HG03439 (cell line): ENCODE data around the gene RNF5.
"Not testable (repeated sequence)": the region's sequence is repeated elsewhere in the genome, so short reads cannot be mapped to it uniquely, and the experiment has no call there.

ENCODE experiments used
- ATAC-seq: cut with Tn5 transposase; IDR thresholded peaks from one replicate; pipeline ENCODE4 v1.9.1; 2021; ENCODE audit warnings: mild to moderate bottlenecking, moderate library complexity; ENCODE audit not compliant: unreplicated experiment

The RNF5 gene

DNA sequence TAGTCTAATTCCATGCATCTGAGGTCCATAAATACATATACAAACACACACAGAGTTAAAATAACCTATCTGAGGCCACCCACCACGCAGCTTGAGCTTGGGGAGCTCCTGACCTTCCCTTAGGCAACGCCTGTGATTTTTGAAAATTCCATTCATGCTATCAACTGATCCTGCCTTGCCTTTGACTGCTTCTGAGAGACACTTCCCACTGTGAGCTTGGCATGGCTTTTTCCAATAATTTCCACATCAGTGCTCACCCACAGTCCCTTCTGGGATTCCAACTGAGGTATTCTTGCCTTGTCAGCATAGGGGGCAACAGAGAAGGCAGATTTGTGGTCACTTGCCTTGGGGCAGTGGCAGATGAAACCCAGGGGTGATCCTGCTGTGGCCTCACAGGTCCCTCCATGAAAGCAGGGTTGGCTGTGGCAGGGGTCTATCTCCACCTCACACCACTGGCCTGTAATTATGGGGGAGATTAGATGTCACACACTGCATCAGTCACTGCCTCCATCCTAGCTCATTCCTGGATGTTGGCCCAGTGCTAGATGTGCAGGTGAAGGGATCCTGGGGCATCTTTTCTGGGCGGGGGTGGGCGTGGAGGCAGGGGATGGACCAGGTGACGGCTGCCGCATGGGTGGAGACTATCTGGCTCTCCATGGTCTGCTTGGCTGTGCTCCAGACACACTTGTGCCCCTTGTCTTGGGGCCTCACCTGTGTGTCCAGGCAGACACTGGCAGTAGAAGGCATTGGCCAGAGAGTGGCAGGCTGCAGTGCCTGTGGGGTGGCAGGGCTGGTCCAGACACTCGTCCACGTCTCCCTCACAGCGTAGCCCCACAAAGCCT, 25.4 kb downstream of the RNF5 start:
- ATAC-seq: no peak

DNA sequence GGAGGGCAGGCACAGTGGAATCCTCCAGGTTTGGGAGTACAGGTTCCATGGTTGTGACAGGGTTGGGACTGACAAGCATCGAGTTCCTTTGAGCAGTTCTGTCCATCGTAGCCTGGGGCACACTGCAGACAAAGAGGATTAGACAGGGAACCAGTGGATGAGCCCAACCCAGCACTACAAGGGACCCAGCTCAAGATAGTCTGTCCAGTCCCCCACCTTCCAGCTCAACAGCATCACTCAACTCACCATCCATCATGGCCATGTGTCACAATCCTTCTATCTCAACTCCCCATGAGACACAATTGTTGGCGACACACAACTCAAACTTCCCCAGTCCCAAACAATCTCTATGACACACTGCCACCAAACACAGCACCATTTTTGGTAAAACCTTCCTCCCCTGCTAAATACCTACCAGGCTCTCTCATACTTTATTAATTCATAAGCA, 26.1 kb downstream of the RNF5 start:
- no peak for ATAC-seq

DNA sequence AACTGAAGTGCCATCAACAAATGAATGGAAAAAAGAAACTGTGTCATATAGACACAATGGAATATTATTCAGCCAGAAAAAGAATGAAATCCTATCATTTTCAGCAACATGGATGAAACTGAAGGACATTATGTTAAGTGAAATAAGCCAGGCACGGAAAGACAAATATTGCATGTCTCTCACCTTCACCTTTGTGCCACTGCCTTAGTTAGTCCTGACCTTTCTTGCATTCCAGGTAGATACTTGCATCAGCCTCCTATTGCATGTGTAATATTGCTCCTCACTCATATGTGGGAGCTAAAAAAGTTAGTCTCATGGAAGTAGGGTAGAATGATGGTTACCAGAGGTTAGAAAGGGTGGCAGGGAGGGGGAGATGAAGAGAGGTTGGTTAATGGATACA, 30.8 kb downstream of the RNF5 start:
- ATAC-seq: no peak

DNA sequence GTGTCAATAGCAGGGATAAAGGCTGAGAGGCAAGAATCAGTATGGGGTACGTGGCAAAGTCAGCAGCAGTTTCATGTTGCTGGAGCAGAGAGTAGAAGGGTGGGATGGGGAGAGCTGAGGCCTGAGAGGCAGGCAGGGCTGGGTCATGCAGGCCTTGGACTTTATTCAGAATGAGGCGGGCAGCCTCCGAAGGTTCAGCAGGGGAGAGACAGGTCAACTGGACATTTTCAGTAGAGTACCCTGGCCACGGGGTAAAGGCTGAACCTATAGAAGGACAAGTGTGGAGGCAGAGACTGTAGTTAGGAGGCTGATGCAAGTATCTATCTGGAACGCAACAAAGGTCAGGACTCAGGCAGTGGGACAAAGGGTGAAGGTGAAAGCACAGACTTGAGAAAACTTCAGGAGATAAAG, 32.0 kb downstream of the RNF5 start:
- no peak for ATAC-seq

DNA sequence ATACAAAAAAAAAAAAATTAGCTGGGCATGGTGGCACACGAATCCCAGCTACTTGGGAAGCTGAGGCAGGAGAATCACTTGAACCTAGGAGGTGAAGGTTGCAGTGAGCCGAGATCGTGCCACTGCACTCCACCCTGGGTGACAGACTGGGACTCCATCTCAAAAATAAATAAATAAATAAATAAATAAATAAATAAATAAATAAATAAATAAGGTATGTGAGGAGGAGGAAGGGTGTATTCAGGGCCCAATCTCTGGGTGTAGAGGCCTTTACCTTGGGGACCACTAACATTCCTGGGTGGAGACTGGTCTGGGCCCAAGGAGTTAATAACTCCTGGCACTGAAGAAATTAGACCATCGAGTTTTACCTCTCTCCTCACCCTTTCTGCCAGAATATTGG, 33.2 kb downstream of the RNF5 start:
- ATAC-seq: not testable (repeated sequence)

DNA sequence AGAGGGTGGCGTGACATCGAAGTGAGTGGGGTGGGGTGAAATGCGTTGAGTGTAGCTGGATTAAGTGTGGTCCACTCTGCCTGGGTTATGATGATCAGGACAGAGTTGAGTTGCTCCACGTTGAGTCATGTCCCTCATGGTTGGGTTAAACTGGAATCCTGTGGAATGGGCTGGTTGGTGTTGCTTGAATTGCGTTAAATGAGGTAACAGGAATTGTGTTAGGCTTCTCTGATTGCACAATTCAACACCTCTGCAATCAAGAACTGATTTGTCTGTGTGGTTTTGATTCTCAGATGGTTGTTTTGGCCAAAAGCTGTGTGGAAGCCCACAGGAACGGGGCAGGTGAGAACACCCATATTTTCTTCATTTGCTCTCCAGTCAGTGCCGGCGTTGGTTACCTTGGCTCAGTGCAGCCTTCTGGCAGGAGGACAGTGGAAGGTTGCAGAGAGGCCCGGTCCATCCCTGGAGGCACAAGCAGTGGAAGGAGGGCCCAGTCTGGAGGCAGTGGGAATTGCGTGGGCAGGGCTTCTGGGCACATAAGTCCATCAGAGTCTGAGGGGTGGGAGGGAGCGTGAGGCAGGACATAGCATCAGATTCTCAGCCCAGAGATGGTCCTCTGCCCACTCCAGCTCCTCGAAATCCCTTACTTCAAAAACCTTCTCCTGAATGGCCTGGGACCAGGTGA, 34.0 kb downstream of the RNF5 start:
- ATAC-seq: no peak

DNA sequence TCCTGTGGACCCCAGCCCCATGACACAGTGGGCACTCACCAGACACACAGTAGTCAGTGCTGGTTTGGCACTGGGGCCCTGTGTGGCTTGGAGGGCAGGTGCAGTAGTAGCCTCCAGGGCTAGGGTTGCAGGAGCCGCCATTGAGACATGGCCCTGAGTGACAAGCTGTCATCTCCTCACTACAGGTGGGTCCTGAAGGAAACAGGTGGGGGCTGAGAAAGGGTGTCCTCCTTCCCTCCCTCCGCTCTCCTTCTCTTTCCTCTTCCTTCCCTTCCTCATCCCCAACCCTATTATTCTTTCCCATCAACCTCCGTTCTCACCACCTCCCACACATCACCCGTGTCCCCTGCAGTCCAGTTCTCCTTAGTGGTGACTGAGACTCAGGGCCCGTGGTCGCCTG, 35.4 kb downstream of the RNF5 start:
- ATAC-seq: no peak

DNA sequence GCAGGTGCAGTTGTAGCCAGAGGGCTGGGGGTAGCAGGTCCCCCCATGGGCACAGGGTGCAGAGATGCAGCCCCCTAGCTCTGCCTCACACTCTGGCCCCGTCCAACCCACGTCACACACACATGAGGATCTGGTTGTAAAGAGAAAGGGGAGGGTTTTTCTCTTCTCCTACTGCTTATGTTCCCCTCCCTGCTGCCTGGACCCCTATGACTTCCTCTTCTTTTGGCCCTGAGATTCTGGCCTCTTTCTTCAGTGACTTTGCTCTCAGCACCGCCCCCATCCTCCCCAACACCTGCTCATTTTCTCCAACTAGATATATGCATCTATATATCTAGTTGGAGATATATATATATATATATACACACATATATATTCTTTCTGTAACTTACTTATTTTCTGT, 35.9 kb downstream of the RNF5 start:
- ATAC-seq: no peak

DNA sequence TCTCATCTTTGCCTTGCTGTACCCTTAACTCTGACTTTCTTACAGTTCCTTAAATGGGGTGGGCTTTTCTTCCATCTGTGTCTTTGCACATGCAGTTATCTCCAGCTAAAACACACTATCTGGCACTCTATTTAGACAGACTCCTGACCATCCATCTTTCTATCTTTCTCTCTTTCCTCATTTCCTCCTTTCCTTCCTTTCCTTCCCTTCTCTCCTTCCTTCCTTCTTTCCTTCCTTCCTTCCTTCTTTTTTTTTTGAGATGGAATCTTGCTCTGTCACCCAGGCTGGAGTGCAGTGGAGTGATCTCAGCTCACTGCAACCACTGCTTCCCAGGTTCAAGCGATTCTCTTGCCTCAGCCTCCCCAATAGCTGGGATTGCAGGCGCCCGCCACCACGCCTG, 37.4 kb downstream of the RNF5 start:
- no peak for ATAC-seq

DNA sequence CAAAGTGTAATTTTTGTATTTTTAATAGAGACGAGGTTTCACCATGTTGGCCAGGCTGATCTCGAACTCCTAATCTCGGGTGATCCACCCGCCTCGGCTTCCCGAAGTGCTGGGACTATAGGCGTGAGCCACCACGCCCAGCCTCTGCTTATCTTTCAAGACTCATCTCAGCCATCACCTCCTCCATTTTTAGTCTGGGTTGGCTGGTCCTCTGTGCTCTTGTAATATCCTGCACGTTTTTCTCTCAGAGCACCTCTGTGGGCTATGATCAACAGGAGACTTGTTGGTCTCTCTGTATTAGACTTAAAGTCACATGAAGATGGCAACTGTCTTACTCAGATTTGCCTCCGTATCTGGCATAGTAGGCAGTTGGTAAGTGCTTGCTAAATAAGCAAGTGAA, 38.1 kb downstream of the RNF5 start:
- ATAC-seq: no peak

DNA sequence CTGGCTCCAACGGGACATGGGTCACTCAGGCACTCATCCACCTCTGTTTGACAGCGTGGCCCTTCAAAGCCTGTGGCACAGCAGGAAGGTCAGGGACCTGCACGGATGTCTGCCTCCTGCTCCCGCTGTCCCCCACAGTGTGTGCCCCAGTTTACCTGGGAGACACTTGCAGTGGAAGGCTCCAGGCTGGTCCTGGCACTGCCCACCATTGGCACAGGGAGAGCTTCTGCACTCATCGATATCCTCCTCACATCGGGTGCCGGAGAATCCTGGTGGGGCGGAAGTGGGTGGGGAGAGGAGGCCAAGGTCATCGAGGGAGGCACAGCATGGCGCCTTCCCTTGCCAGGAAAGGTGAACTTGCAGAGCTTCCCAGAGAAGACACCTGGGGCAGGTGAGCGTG, 38.8 kb downstream of the RNF5 start:
- no peak for ATAC-seq

DNA sequence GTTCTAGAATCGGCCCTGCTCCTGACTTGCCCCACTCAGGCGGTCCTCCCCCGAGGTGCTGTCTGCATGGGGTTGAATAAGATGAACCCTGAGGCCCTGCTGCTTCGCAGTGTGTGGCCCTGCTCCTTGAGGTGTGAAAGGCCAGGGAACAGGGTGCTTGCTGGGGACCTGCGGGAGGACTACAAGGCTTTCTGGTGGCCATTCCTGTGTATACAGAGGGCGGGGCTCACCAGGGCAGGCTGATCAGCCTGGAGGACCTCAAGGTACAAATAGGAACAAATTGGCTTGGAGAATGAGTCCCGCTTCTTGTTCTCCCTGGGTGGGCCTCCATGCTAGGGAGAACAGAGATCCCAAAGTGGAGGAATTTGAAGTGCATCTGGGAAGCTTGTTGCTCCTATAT, 40.0 kb downstream of the RNF5 start:
- no peak for ATAC-seq

DNA sequence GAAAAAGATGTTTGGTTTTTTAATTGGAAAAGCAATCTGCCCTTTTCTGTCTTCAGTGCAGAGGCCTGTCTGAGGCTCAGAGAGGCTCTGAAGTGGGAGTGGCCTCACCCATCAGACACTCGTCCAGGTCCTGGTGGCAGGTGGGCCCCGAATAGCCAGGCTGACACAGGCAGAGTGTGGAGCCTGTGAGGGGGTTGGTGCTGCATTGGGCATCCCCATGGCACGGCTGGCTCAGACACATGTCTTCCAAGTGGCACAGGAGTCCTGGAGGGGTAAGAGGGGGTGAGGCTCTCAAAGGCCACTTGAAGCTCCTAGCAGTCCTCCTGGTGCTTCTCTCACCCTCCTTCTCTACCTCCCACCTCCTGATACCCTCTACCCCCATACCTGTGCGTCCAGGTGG, 41.8 kb downstream of the RNF5 start:
- ATAC-seq: no peak

DNA sequence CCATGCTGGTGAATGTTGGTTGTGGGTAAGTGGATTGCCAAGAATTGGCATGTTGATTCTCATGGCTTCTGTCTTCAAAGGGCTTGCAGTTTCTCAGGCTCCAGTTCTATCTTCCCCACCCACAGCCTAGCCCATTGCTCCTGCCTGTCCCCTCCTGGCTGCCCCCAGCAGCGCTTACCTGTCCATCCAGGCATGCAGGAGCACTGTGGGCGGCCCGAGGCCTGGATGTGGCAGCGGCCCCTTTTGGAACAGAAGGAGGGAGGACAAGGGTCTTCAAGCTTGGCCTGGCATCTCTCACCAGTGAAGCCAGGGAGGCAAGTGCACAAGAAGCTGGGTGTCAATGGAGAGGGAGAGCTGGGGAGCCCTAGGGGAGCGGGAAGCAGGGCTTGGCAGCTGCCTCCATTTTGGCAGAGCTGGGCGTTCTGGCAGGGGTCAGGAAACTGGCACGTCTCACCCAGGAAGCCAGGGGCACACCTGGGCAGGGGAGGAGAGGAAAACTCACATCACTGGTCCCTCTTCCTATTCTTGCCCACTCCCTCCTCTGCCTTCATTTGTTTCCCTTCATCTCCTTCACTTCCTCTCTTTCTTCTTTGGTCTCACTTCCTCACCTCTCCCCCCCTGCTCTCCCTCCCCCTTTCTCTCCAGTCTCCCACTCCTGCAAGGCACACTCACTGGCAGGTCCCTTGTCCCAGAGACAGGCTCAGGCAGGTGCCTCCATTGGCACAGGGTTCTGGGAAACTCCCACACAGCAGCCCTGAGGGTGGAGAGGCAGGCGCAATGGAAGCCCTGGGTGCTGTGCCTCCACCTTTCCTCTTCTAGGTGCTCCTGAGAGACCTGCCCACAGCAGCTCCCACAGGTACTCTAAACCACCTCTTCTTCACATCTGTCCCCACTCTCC, 44.4 kb downstream of the RNF5 start:
- ATAC-seq: no peak

DNA sequence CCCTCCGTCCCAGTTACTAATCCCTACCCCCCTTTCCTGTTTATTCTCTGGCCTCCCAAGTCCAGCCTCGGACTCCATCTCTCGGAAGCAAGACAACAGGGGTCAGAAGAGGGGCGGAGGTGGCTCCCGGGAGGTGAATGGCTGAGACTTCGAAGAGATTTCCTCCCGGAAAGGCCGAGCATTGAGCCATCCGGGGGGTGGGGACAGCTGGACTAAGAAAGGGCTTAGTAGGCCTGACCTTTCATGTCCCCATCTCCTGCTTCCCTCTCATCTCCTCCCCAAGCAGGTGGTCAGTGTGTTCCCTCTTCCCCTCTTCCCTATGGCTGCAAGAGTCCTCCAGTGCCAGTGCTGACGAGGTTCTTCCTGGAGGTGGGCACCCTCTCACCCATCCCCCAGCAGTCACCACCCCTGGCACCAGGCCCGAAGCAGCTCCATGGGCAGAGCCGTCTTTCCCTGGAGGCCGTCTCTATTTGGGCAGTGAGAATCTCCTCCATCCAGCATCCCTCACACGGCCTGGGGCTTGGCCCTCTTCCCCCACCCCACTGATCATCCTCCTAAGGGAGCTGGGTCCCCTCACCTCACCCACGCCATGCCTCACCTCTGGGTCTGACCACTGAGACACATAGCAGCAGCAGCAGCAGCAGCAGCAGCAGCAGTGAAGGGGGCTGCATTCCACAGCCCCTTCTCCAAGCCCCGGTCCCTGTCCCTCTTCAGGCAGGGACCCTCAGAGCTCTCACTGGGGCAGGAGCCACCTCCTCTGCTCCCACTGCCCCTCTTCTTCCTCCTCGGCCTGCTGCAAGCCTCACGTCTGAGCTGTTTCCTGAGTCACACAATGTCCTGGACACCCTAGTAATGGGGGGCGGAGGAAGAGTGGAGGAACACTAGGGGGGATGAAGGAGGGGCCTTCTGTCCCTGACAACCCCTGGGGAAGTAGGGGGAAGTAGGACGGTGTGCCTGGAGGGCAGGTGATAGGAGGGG, 45.3 kb downstream of the RNF5 start, which contains the start of gene NOTCH4:
NOTCH4 (minus strand) TSS at position 810 of the 978 bp plus-strand sequence; CDS start at position 671, 139 bp downstream.
- no peak for ATAC-seq

DNA sequence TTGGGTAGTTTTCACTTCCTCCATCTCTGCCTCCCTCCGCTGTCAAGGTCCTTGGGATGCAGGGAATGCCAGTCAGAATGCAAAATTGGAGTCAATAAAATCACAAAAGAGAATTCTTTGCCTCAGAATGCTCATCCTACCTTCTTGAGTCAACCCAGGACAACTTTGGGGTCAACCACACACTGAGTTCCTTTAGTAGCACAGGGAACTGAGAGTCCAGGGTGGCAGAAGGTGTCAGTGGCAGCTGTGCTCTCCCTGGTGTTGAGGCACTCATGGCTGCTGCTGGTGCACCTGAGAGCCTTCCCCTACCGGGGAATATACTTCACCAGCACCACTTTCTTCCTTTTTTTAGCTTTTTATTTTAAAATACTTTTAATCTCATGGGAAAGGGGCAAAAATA, 46.5 kb downstream of the RNF5 start:
- ATAC-seq: no peak

DNA sequence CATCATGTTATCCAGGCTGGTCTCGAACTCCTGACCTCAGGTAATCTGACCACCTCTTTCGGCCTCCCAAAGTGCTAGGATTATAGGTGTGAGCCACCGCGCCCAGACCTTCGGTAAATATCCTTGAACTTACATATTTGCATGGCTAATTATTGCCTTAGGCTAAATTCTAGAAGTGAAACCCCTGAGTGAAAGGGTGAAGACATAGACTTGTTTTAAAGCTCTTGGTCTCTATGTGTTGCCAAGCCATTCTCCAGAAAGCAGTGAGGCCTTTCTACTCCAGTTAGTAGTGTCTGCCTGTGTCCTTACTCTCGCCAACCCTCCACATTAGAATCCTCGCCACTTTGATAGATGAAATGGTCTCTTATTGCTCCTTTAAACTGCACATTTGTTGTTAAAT, 48.2 kb downstream of the RNF5 start:
- no peak for ATAC-seq
